A673 (cell line): ENCODE results near the gene OR2A5. TPM values are rescaled to one million over a fixed set of nuclear protein-coding genes. Genes with fewer than 3 reads are reported as not detected.

Experiments used
- BruUV-seq: library from RNA; stranded (reverse); fragments of 400-500 nt; replicated peaks from 2 replicates; lab custom pipeline; 2021; lab: Mats Ljungman, UMichigan
- CTCF ChIA-PET: fragments of 300-600 bp; sonication (Branson Sonifier 250); formaldehyde crosslinking; loops from one replicate; lab custom pipeline; 2022; ENCODE audit warnings: antibody characterized with exemption; lab: Charles Lee
- POLR2A ChIA-PET: fragments of 300-600 bp; sonication (Branson Sonifier 250); formaldehyde crosslinking; loops from one replicate; lab custom pipeline; 2022; ENCODE audit warnings: antibody characterized with exemption; ENCODE audit not compliant: low non-redundant PET; lab: Charles Lee
- DNase-seq: peaks from one replicate; pipeline ENCODE4 v3.0.0-alpha.2; 2015; ENCODE audit warnings: low spot score
- H3K27ac ChIP-seq: fragments of 200-600 bp; sonication (generic); 2 replicates; pipeline ENCODE4 v1.5.1; 2016; ENCODE audit warnings: mixed run types, low read depth, mild to moderate bottlenecking, mixed read lengths, antibody characterized with exemption, low read length; ENCODE audit not compliant: poor library complexity, severe bottlenecking
- H3K27me3 ChIP-seq: fragments of 200-600 bp; sonication (generic); replicated peaks from 2 replicates; pipeline ENCODE4 v1.6.1; 2017; ENCODE audit warnings: mixed run types, low read depth, mild to moderate bottlenecking, mixed read lengths, antibody characterized with exemption, low read length; ENCODE audit not compliant: insufficient read depth, poor library complexity
- H3K36me3 ChIP-seq: fragments of 200-600 bp; sonication (generic); 2 replicates; pipeline ENCODE4 v1.6.1; 2016; ENCODE audit warnings: mixed run types, mild to moderate bottlenecking, mixed read lengths, antibody characterized with exemption, low read length; ENCODE audit not compliant: insufficient read depth, poor library complexity, severe bottlenecking
- H3K4me1 ChIP-seq: fragments of 200-600 bp; sonication (generic); 2 replicates; pipeline ENCODE4 v1.6.1; 2017; ENCODE audit warnings: mixed run types, mild to moderate bottlenecking, mixed read lengths, antibody characterized with exemption, low read length; ENCODE audit not compliant: insufficient read depth, poor library complexity, severe bottlenecking
- H3K4me3 ChIP-seq: fragments of 200-600 bp; sonication (generic); 2 replicates; pipeline ENCODE4 v1.5.1; 2016; ENCODE audit warnings: low read depth, mixed run types, mild to moderate bottlenecking, mixed read lengths, low read length; ENCODE audit not compliant: poor library complexity, severe bottlenecking
- H3K9me3 ChIP-seq: fragments of 200-600 bp; sonication (generic); 2 replicates; pipeline ENCODE4 v1.6.1; 2016; ENCODE audit warnings: mixed run types, low read depth, mild to moderate bottlenecking, mixed read lengths, antibody characterized with exemption, low read length; ENCODE audit not compliant: poor library complexity, severe bottlenecking
- CTCF ChIP-seq: fragments of 300-800, 200-600 bp; sonication (generic); conservative IDR thresholded peaks from 2 replicates; pipeline ENCODE4 v1.5.1; 2017; ENCODE audit warnings: low read depth, mild to moderate bottlenecking, antibody characterized with exemption, low read length, moderate library complexity, mixed read lengths
- EZH2 ChIP-seq: fragments of 200-600 bp; sonication (generic); IDR thresholded peaks from 2 replicates; pipeline ENCODE4 v1.6.1; 2017; ENCODE audit warnings: borderline replicate concordance, low read depth, mild to moderate bottlenecking, mixed read lengths, antibody characterized with exemption, low read length; ENCODE audit not compliant: poor library complexity, severe bottlenecking
- intact Hi-C: fragments of 100-400 bp; cut with micrococcal nuclease; formaldehyde crosslinking; loops from one replicate; pipeline ENCODE4 v1.10.0; 2022; ENCODE audit not compliant: unreplicated experiment
- total RNA-seq: library from RNA; stranded (reverse); gene quantifications from 2 replicates; pipeline ENCODE4 v1.2.3, GENCODE V29; 2021

The OR2A5 gene
- total RNA-seq, 1 experiment from 2014 or later, result not detected

GRCh38 chr7:144022169-144022568 lies 26.6 kb upstream of the OR2A5 start:
- DNase-seq, result no peak
- Histone ChIP-seq H3K27ac (no peak overlapping the region), H3K9me3 (no peaks in the 10 kb centered on the region), H3K27me3 (no peaks in the 10 kb centered on the region), H3K36me3 (no peaks in the 10 kb centered on the region), H3K4me1 (no peaks in the 10 kb centered on the region), H3K4me3 (no peak overlapping the region)
- no TSS peak for BruUV-seq
- intact Hi-C loops, result no loop called here
- TF ChIP-seq EZH2 (no peak), CTCF (no peak)
- ChIA-PET CTCF (no interaction called here), POLR2A (no interaction called here)

- BruUV-seq, result no TSS peak
- no peaks in the 10 kb centered on the region for H3K27me3 ChIP-seq
- no peak for DNase-seq
- no peak overlapping the region for H3K27ac ChIP-seq
- no peaks in the 10 kb centered on the region for H3K4me1 ChIP-seq
- H3K9me3 ChIP-seq, result no peaks in the 10 kb centered on the region
- H3K4me3 ChIP-seq, result no peak overlapping the region
- H3K36me3 ChIP-seq, result no peaks in the 10 kb centered on the region
- TF ChIP-seq CTCF (no peak), EZH2 (no peak)
- intact Hi-C loops, result no loop called here
- ChIA-PET CTCF (no interaction called here), POLR2A (no interaction called here)
Measured at GRCh38 chr7:144023171-144023827, 25.4 kb upstream of the OR2A5 start.

- Histone ChIP-seq H3K4me1 (no peaks in the 10 kb centered on the region), H3K36me3 (no peaks in the 10 kb centered on the region), H3K9me3 (no peaks in the 10 kb centered on the region), H3K27me3 (no peaks in the 10 kb centered on the region), H3K27ac (no peak overlapping the region), H3K4me3 (no peak overlapping the region)
- TF ChIP-seq CTCF (no peak), EZH2 (no peak)
- ChIA-PET CTCF (no interaction called here), POLR2A (interaction anchor here (0.6 kb wide), 1 partner anchor 122 kb away, joined by 4 read pairs; the partner anchor contains the start of gene TCAF1)
- BruUV-seq, result no TSS peak
- intact Hi-C loops, result no loop called here
- DNase-seq, result no peak
Measured at GRCh38 chr7:144024213-144024612, 24.5 kb upstream of the OR2A5 start.
